ENCODE results near the gene AXL.

Gene AXL

DNA sequence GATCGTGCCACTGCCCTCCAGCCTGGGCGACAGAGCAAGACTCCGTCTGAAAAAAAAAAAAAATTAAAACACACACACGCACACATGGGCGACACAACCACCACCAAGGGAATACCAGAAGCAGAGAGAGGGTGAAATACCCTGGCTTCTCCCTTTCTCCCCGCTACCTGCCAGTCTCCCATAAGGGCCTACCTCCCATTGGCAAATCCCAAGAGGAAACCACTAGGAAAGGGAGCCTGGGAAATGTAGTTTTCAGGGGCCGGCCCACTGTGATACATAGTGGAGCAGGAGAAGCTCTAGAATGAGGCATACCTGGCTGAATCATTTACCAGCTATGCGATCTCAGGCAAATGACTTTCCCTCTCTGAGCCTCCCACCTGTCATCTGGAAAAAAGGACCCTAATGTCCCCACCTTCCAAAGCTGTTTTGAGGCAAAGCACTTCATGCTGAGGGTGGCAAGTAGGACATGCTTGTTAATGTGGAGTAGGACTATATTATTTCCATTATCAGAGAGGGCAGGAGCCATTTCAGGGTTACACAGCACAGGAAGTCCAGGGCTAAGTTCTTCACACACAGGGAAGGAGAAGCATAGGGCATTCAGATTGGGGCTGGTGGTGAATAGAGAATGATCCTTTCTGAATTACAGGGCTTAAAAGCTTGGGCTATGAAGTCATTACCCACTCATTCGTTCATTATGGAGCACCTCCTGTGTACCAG lies 30.8 kb downstream of the AXL start:
- TF ChIP-seq EGR1 (IDR thresholded peaks at IDR 0.05) (no peak), TCF12 (IDR thresholded peaks at IDR 0.05; ENCODE audit: low read depth) (no peak)

DNA sequence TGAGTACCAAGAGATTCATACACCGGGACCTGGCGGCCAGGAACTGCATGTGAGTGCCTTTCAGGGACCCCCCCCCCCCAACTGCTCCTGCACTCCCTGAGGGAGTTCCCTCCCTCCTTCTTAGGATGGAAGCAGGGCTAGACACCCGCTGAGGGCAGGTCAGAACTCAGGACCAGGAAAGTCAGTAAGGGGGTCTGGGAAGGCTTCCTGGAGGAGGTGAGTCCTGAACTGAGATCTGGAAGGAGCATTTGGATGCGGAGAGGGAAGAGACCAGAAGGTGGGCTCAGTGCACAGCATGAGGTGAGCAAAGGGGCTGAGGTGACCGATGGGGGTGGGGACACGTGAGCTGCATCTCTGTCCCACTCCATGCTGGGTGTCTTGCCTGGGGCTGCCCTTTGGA lies 34.6 kb downstream of the AXL start:
- TF ChIP-seq, protein P1, sequence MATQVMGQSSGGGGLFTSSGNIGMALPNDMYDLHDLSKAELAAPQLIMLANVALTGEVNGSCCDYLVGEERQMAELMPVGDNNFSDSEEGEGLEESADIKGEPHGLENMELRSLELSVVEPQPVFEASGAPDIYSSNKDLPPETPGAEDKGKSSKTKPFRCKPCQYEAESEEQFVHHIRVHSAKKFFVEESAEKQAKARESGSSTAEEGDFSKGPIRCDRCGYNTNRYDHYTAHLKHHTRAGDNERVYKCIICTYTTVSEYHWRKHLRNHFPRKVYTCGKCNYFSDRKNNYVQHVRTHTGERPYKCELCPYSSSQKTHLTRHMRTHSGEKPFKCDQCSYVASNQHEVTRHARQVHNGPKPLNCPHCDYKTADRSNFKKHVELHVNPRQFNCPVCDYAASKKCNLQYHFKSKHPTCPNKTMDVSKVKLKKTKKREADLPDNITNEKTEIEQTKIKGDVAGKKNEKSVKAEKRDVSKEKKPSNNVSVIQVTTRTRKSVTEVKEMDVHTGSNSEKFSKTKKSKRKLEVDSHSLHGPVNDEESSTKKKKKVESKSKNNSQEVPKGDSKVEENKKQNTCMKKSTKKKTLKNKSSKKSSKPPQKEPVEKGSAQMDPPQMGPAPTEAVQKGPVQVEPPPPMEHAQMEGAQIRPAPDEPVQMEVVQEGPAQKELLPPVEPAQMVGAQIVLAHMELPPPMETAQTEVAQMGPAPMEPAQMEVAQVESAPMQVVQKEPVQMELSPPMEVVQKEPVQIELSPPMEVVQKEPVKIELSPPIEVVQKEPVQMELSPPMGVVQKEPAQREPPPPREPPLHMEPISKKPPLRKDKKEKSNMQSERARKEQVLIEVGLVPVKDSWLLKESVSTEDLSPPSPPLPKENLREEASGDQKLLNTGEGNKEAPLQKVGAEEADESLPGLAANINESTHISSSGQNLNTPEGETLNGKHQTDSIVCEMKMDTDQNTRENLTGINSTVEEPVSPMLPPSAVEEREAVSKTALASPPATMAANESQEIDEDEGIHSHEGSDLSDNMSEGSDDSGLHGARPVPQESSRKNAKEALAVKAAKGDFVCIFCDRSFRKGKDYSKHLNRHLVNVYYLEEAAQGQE (IDR thresholded peaks at IDR 0.05; ENCODE audit: low read depth), result no peak

DNA sequence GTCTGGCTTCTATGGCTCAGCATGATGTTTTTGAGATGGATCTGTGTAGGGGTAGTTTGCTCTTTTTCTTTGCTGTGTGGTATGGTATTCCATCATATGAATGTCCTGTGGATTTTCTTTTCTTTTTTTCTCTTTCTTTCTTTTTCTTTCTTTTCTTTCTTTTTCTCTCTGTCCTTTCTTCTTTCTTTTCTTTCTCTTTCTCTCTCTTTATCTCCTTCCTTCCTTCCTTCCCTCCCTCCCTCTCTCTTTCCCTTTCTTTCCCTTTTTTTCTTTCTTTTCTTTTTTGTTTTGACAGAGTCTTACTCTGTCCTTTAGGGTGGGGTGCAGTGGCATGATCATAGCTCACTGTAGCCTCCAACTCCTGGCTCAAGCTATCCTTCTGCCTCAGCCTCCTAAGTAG lies 36.1 kb downstream of the AXL start:
- TF ChIP-seq CREB1 (IDR thresholded peaks at IDR 0.05; ENCODE audit: low read depth), result no peak
- no peak for TF ChIP-seq EP300 (IDR thresholded peaks at IDR 0.05; ENCODE audit: borderline replicate concordance)

DNA sequence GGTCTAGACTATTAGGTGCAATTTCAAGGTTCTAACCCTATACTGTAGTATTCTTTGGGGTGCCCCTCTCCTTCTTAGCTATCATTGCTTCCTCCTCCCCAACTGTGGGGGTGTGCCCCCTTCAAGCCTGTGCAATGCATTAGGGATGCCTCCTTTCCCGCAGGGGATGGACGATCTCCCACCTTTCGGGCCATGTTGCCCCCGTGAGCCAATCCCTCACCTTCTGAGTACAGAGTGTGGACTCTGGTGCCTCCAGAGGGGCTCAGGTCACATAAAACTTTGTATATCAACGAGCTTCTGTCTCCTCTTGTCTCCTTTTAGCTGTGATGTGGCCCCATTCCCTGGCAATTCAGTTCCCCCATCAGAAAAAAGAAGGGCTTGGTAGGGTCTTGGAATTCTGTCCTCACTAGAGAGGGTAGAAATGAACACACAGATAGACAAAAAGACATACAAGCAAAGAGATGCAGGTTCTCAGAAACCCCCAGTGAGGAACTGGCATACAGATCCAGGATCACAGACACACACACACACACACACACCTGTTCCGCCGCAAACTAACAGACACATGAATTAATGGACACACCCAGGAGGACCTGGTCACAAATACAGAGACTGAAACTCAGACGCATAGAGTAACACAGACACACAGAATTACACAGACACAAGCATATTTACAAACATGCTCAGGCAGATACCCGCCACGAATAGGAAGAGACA lies 42.6 kb downstream of the AXL start:
- no peak for TF ChIP-seq TCF12 (IDR thresholded peaks at IDR 0.05; ENCODE audit: low read depth)
- no peak for TF ChIP-seq EP300 (IDR thresholded peaks at IDR 0.05; ENCODE audit: borderline replicate concordance)
- TF ChIP-seq TAF1 (IDR thresholded peaks at IDR 0.05; ENCODE audit: low read depth), result no peak
- no peak for TF ChIP-seq YY1 (IDR thresholded peaks at IDR 0.05; ENCODE audit: low read depth)
- no peak for TF ChIP-seq TEAD4 (IDR thresholded peaks at IDR 0.05)
- no peak for TF ChIP-seq NFIC (IDR thresholded peaks at IDR 0.05)
- TF ChIP-seq FOXM1 (IDR thresholded peaks at IDR 0.05; ENCODE audit: borderline replicate concordance, low read depth), result no peak
- no peak for TF ChIP-seq ZBTB7A (IDR thresholded peaks at IDR 0.05; ENCODE audit: low read depth)
- TF ChIP-seq CEBPB (IDR thresholded peaks at IDR 0.05), result no peak
- no peak for TF ChIP-seq EGR1 (IDR thresholded peaks at IDR 0.05)
- TF ChIP-seq, protein P2, sequence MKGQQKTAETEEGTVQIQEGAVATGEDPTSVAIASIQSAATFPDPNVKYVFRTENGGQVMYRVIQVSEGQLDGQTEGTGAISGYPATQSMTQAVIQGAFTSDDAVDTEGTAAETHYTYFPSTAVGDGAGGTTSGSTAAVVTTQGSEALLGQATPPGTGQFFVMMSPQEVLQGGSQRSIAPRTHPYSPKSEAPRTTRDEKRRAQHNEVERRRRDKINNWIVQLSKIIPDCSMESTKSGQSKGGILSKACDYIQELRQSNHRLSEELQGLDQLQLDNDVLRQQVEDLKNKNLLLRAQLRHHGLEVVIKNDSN (IDR thresholded peaks at IDR 0.05), result no peak
- no peak for TF ChIP-seq CREB1 (IDR thresholded peaks at IDR 0.05; ENCODE audit: low read depth)
- TF ChIP-seq RAD21 (IDR thresholded peaks at IDR 0.05; ENCODE audit: low read depth), result no peak
- TF ChIP-seq, protein P1 (IDR thresholded peaks at IDR 0.05; ENCODE audit: low read depth), result no peak
- TF ChIP-seq, protein P3, sequence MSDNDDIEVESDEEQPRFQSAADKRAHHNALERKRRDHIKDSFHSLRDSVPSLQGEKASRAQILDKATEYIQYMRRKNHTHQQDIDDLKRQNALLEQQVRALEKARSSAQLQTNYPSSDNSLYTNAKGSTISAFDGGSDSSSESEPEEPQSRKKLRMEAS (IDR thresholded peaks at IDR 0.05), result no peak

DNA sequence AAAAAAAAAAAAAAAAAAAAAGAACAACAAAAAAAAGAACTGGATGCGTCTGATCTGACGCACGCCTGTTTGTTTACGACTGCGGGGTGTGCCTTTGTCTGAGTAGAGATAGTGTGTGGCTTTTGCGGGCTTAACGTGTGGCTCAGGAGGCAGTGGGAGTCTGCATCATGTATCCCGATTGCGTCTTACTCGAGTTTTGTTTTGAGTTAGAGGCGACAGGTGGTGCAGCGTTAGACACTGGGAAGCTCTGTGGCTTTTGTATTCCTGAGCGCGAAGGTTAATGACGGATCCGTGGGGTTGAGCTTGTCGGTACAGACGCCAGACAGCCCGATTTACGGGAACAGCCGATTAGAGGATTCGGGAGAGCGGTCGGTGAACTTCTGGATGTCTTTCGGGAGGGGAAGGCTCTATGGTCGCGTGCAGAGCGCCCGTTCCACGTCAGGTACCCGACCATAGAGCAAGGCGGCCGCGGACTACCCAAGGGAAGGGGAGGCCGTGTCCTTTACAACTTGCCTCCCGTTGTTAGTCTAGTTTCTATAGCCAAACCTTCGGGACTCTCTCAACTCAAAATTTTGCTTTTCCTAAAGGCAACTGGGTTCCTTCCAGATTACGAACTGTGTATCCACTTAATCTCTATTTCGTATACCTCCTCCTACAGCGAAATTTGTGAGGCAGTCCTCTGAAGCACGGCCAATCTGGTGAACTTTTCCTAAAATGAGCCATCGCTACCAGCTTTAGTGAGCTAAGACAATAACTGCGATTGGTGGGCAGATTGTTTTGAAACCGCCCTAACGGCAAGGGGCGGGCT lies 44.2 kb downstream of the AXL start:
- no peak for TF ChIP-seq ZBTB7A (IDR thresholded peaks at IDR 0.05; ENCODE audit: low read depth)
- TF ChIP-seq TAF1 (IDR thresholded peaks at IDR 0.05; ENCODE audit: low read depth), result no peak; the same call in 1 of the 2 replicates
- TF ChIP-seq, protein P2 (IDR thresholded peaks at IDR 0.05), result no peak
- TF ChIP-seq TCF12 (IDR thresholded peaks at IDR 0.05; ENCODE audit: low read depth), result no peak
- no peak for TF ChIP-seq EGR1 (IDR thresholded peaks at IDR 0.05)
- TF ChIP-seq CEBPB (IDR thresholded peaks at IDR 0.05), result no peak
- TF ChIP-seq TEAD4 (IDR thresholded peaks at IDR 0.05), result no peak
- no peak for TF ChIP-seq NFIC (IDR thresholded peaks at IDR 0.05)
- TF ChIP-seq CREB1 (IDR thresholded peaks at IDR 0.05; ENCODE audit: low read depth), result no peak

DNA sequence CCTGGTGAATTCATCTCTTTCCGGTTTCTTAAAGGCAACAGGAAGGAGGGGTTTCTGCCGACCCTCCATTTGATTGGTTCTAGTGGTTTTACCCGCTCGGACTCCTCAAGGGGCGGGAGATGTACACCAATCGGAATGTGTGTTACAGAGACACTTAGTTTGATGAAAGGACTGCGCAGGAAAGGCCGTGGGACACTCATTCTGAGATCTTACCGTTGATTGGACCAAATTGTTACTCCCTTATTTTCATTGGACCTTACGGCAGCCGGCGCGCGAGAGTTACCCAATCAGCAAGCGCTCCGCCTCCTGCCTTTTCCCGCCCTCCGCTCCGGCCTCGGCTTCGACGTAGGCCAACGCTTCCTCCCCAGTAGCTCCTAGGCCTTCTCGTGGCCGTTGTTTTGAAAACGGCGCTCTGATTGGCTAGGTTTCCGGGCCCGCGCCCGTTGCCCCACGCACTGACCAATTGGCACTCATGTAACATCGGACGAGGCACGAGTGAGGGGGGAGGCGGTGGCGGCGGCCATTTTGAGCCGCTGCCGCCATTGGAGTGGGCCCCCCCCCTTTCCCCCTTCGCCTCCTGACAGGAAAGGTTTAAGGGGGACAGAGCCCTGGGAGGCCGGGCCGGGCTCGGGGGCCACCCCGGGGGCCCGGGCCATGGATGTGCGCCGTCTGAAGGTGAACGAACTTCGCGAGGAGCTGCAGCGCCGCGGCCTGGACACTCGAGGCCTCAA lies 45.0 kb downstream of the AXL start, which contains the start of gene HNRNPUL1:
Gene HNRNPUL1, plus strand, starts transcription at position 523 of the 731 bp plus-strand sequence. Its CDS starts 132 bp downstream, at position 655.
- no peak for TF ChIP-seq RAD21 (IDR thresholded peaks at IDR 0.05; ENCODE audit: low read depth)
- TF ChIP-seq YY1 (IDR thresholded peaks at IDR 0.05; ENCODE audit: low read depth), result peak; percentile 99
- TF ChIP-seq ZBTB7A (IDR thresholded peaks at IDR 0.05; ENCODE audit: low read depth), result 0 out of 2 replicates have a peak, but pooled peaks have one; percentile 50
- TF ChIP-seq, protein P1 (IDR thresholded peaks at IDR 0.05; ENCODE audit: low read depth), result peak; percentile 29; the same call in 1 of the 2 replicates
- 0 out of 2 replicates have a peak, but pooled peaks have one; percentile 19 for TF ChIP-seq NFIC (IDR thresholded peaks at IDR 0.05)
- TF ChIP-seq, protein P2 (IDR thresholded peaks at IDR 0.05), result no peak
- TF ChIP-seq FOXM1 (IDR thresholded peaks at IDR 0.05; ENCODE audit: borderline replicate concordance, low read depth), result peak; percentile 61
- peak; percentile 13; the same call in 1 of the 2 replicates for TF ChIP-seq EP300 (IDR thresholded peaks at IDR 0.05; ENCODE audit: borderline replicate concordance)
- TF ChIP-seq TCF12 (IDR thresholded peaks at IDR 0.05; ENCODE audit: low read depth), result peak; percentile 72
- TF ChIP-seq, protein P3 (IDR thresholded peaks at IDR 0.05), result peak; percentile 93
- peak; percentile 61; the same call in 1 of the 2 replicates for TF ChIP-seq TEAD4 (IDR thresholded peaks at IDR 0.05)
- peak; percentile 83 for TF ChIP-seq EGR1 (IDR thresholded peaks at IDR 0.05)
- TF ChIP-seq CREB1 (IDR thresholded peaks at IDR 0.05; ENCODE audit: low read depth), result peak; percentile 70; the same call in 1 of the 2 replicates
- peak; percentile 87; the same call in 1 of the 2 replicates for TF ChIP-seq TAF1 (IDR thresholded peaks at IDR 0.05; ENCODE audit: low read depth)
- no peak for TF ChIP-seq CEBPB (IDR thresholded peaks at IDR 0.05)
